AG08396 (cell line): ENCODE data around the gene CRBN.
A peak's percentile ranks its signal among the peaks of the same experiment; 100 is the strongest.

Source experiments
- DNase-seq: peaks from one replicate; pipeline ENCODE4 v3.0.0; 2012; ENCODE audit warnings: low spot score, mixed read lengths

The CRBN gene

DNA sequence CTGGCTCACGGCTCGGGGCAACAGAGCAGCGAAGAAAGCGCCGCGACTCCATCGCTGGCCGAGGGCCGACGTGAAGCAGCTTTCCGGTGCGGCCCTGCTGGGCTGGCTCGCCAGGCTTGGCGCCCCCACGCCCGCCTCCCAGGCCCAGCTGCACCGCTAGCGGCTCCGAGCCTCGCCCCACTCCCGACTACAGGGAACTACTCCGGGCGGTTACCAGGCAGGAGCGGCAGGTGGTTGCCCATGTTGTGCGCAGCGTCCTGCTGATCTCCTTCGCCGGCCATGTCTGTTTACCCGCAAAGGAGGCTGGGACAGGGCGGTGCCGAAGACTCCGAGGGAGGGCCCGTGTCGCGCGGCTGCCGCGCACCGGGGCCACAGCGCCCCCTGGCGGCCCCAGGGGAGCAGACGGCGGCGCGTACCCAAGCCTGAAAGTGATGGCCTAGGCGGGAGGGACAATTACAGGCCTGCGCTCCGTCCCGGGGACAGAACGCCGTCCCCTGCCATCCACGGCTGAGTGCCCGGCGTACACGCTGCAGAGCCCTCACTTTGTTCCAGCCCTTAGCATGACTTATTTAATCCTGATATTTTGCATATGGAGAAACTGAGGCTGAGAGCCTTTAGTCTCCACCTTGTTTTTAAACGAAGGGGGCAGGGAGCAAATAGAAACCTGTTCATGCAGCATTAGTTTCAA is at the start of gene CRBN:
Gene CRBN (minus strand): TSS at position 285 of the 688 bp plus-strand sequence. CDS start 4 bp downstream, at position 281.
- peak; percentile 97 for DNase-seq

DNA sequence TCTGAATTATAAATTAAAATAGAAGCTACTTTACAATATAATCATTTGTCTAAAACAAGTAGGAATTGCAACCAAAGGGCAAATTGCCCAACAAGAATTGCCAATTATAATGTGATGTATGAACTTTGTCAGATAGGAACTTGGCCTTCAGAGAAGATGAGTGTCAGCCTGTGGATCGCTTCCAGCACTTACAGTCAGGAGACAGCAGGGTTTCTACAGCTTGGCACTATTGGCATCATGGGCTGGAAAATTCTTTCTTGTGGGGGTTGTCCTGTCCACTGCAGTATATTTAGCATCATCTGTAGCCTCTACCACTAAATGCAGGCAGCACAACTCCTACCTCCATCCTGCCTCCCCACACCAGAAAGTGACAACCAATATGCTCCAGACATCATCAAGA is 48.1 kb upstream of the CRBN start:
- DNase-seq = no peak

DNA sequence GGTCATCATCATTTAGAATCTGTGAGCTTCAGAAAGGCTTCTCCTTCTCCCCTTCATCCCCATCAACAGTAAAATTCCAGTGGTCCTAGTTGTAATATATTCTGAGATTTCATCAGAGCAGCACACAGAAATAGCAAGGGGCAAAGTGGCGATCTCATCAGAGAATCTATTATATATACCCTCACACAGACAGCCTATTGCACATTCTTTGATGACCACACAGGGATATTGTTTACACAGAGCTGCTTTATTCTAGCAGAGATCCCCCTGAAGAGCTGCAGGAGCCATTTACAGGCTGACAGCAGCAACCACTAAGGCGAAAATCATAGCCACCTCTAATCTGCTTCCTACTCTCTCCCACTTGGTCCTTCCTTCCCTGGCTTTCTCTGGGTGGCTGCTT is 42.0 kb upstream of the CRBN start:
- DNase-seq = no peak

DNA sequence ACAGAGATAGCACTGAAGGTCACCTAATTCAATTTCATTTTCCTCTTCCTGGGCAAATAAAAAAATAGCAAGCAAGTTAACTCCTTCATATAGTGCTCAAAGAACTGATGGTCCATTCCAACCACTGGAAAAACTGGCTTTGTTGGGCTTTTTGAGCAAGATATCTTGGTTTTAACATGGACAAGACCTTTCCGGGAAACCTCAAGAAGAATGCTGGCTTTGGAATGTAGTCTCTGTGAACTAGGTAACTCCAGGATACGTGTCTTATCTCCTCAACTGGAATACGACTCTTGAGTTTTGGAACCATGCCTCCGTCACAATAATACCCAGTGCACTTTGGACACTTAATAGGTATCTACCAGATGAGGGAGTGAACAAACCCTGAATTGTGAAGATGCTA is 36.9 kb upstream of the CRBN start:
- no peak for DNase-seq

DNA sequence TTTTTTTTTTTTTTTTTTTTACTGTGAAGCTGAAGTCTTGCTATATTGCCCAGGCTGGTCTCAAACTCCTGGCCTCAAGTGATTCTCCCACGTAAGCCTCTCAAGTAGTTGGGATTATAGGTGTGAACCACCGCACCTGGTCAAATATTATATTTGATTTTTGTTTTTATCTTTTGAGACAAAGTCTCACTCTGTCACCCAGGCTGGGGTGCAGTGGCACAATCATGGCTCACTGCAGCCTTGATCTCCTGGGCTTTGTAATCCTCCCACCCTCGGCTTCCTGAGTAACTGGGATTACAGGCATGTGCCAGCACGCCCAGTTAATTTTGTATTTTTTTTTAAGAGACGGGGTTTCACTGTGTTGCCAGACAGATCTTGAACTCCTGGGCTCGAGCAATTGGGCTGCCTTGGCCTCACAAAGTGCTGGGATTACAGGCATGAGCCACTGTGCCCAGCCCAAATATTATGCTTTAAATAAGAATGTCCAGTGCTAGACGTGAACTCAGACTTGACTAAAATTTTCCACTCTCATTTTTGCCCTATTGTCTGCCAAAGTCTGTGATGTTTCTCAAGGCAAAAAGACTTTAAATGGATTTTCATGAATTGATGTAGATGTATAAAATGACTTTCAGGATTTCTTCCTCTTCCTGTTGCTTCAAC is 33.4 kb upstream of the CRBN start:
- no peak for DNase-seq

DNA sequence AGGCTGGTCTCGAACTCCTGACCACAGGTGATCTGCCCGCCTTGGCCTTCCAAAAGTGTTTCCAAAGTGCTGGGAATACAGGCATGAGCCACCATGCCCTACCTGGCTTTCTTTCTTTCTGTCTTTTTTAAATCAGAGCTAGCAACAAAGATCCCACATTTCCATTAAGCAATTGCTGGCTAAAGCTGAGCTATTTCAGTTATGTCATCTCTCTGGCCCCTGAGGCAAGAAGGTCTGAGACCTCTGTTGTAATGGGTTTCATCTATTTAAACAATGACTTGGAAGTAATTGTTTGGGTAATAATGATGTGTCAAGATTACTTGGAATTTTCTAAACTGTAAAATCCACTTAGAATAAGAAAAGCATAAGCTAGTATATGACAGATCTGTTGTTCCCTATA is 30.2 kb upstream of the CRBN start:
- no peak for DNase-seq

DNA sequence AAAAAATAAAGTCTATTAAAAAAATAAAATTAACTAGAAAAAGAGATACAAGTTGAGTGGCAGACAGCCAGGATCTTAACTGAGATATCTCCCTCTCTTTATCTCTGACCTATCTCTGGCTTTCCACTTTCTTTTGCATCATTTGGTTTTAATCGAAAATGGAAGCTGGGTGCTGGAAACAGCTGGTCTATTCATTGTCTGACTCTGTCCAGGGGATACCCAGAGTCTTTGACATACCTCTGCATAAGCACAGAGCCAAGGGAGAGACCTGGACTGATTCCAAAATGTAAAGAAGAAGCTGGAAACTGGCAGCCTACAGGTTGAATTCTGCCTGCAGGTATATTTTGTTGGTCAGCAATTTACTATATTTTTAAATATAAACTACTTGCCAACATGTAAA is 29.6 kb upstream of the CRBN start:
- no peak for DNase-seq

DNA sequence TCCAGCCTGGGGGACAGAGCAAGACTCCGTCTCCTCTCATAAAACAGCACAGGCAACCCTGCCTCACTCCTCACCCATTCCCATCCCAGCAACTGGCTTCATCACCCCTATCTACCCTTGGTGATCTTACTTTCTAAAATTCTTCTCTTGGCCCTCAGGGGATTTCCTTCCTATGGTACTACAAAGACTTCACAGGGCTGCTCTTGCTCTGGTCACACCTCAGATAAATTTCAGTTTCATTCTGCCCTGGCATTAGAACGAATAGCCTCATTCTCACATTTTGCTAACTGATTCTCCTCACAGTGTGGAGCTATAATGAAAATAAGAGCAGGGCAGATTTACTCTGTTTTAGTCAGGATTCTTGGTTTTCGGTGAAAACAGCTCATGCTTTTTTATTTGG is 22.1 kb upstream of the CRBN start:
- no peak for DNase-seq

DNA sequence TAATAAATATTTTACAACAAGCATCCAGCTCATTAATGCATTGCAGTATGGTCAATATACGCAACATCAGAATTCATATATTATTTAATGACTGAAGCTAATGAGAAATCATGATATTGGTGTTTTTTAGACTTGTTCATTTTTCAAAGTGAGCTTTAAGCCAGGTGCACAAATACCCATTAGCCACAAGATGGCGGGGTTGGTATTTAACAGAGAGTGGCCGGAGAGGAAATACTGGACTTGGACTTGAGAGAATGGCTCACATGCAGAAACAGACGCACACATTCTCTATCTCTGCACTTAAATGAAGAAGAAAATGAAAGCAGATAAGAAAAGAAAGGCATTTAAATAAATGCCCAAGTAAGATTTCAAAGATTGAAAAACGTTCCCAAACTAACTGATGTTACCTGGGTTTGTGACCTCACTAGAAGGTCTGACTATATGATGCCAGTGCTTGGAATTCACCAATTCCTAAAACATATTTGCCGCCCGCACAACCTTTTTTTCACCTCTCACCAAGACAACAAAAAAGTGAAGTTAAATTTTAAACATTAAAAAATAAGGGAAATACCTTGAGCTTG is 21.2 kb upstream of the CRBN start:
- peak; percentile 46 for DNase-seq

DNA sequence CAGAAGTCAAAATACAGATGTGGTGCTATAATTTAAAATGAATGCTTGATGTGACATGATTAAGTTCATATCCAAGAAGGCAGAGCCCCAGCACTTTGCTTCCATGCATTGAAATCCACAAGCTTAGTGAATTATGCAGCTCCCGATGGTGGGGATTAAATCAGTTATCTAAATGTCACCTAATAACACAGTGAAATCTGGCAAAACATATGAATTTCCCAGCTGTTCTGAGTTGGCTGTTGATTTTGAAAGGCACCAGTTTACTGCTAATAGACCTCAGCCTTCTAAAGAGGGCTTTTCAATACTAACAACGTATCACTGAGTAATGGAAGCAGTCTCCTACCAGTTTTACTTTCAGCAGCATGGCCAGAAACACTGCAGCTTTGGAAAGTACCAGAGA is 19.8 kb upstream of the CRBN start:
- DNase-seq = no peak

DNA sequence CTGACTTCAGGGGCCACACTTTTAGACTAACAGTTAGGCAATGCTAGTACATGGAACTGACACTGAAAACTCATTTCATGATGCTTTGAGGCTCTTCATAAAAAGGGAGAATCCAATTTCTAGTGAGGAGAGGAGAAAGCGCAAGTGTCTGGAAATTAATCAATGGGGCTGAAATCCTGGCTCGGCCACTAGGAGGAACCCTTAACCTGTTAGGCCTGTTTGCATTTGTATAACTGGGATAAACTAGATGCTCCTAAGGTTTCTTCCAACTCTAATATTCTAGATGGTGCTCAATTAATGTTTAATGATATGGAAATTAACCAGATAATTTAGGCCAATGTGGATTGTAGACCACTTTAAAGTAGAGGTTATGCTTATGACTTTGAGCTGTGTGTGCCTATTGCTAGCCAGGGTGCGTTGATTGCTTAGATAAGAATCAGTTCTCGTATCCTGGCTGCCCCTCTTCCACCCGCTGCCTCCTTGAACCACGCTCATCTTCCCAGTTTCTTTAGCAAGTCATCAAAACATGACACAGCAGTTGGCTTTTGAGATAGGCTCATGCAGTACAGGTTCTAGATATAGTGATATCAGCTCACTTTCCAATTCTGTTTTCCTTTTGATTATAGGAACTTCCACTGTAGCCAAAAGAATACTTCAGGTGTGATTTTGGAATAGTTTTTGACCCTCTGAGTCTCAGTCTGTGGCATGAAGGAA is 16.8 kb upstream of the CRBN start:
- no peak for DNase-seq

DNA sequence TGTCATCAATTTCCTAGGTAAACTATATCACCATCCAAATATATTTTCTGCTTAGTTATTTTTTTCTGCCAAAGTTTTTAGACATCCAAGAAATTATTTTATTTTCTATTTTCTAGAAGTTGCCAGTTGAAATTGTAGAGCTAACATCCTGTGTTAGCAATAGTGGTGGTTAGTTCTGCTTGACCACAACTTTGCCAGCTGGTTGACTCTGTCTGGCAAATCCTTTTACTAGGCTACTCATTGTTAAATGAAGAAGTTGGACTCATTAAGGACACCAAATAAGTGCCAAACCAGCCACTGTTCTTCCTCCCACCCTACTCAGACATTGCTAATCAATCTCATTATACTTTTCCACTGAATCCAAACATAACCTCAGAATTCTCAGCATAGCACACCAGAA is 15.4 kb upstream of the CRBN start:
- no peak for DNase-seq

DNA sequence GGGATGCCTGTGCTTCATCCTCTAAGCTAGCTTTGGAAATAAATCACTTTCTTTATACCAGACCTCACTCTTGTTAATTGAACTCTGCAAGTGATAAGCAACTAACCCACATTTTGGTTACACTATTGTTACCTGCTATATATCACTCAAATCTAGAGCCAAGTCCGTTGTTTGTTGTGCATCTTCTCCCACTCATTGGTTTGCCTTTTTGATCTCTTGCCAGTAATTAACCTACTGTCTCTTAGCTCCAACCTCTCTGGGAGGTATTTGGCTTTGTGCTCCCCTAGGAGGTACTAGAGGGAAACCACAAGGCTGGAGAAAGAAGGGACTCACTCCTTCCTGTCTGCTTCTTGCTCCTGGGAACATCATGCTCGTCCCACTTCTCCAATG is 12.8 kb upstream of the CRBN start:
- no peak for DNase-seq

DNA sequence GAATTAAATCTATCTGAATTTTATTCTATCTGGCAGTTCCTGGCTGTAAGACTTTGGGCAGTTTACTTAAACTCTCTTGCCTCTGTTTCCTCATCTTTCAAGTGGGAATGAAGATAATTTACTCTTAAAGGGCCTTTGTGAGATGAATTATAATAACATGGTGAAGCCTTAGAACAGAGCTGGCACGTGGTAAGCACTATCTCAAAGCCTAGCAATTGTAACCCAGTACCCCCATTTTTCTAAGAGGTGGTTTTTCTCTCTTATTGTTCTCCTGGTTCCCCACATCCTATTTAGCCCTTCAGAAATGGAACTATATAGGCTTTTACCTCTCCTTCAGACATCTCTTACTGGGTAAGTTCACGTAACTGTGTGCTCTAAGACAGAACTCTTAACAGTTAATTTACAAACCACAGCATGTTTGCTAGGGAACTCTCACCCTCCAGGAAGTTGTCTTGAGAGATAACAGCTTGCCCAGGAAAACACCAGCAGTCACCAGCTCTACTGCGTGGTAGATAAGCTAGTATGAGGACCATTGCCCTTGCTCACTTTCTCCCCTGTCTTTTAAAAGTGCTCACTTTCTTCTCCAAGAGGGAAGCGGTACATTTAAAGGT is 12.3 kb upstream of the CRBN start:
- DNase-seq = no peak

DNA sequence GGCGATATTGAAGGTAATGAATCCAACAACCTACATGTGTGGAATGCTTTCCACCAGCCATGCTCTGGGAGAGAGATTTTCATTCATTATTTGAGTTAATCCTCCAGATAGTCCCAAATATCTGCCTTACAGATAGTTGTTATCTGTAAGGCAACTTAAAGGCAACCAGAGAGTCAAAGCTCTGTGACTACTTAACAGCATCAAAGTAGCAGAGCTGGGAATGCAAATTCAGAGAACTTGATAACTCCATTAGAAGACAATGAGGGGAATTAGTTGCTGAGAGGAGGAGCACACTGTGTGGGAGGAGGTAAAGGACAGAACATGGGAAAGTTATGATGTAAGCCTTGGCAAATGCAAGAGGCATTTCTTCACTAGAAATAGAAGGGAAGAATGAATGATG is 10.5 kb upstream of the CRBN start:
- DNase-seq = no peak

DNA sequence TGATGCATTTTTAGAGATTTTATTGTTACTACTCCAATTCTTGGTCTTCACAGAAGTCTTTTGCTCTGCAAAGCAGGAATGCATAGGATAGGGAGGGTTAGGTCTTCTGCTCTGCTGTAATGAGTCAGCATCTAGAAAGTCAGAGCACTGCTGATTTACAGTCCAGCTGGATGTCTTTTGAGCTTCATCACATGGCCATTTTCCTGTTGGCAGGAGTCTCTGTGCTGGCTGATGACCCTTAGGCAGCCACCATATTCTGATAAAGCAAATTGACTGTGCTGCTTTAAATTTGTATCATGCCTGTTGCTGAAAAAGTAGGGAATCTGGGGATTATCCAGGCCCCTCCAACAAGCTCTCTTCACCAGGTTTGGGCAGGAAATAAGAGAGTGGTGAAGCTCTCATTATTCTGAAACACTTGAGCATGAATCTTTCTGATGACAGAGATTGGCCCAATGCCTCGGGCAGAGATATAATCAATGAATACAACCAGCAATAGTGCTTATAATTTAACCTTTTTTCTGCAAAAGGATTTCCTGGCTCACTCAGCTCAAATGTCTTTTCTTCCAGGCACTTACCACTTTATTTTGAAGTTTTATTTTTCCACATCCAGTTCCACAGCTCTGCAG is 9.7 kb upstream of the CRBN start:
- no peak for DNase-seq

DNA sequence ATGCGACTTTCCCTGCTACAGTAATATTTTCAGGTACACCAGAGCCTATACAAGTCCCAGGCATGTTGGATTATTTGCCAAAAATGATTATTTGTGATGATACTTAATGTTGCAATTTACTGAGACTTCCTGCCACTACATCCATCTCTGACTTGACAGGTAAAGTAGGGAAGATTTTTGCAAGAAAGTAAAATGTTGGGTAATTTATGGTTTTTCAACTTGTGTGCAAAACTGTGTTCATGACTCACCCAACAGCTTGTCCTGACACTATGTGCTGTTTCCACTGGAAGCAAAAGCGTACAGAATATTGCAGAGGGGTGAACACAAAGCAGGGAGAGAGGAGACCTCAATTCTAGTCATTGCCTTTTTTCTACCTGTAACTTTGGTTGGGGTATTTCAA is 5.4 kb upstream of the CRBN start:
- no peak for DNase-seq

DNA sequence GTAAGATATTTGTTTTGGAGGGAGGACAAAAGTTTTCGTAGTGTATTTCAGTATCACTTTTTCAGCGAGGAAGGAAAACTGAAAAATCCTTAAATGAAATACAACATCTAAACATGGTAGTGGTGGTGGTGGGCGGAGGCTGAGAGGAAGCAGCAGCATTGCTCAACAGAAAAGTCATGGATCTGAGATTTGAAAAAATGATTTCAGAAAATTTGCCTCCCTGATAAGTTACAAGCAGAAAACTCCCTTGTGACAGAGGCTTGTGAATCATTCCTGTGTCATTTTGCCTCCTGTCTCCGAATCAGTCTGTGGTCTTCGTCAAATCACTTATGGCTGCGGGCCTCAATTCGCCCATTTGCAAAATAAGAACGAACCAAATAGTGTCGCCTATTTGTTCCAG is 965 bp upstream of the CRBN start:
- no peak for DNase-seq

DNA sequence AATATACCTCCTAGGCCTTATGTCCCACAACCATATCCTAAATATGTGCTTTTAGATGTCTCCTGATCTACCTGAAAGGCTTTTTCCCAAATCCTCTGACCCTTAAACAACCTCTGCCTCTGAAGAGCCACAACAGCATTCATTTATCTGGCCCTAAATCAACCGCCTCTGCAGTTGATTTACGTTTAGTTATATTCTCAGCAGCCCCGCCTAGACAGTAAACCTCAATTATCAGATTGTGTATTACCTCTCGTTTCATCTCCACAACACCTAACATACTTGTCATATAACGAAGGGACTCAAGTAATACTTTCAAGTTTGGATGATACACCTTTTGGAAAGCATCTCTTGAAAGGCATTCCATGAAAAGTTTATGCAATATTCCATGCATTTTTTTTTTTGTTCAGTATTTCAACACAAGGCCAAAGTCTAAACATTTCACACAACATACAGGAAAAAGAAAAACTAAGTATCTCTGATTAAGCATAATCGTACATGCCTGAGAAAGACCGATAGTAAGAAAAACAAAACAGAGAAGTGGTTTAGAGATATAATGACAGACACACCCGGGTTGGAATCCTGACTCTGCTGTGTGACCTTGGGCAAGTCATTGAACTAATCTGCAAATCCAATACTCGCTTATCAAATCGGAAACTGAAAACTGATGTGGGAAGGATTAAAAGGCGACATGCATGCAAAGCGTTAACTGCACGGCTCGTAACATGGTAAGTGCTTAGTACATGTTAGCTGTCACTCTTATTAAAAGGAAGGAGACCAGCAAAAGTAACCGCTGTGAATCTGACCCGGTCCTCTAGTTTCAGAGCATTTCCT is 778 bp downstream of the CRBN start:
- no peak for DNase-seq

DNA sequence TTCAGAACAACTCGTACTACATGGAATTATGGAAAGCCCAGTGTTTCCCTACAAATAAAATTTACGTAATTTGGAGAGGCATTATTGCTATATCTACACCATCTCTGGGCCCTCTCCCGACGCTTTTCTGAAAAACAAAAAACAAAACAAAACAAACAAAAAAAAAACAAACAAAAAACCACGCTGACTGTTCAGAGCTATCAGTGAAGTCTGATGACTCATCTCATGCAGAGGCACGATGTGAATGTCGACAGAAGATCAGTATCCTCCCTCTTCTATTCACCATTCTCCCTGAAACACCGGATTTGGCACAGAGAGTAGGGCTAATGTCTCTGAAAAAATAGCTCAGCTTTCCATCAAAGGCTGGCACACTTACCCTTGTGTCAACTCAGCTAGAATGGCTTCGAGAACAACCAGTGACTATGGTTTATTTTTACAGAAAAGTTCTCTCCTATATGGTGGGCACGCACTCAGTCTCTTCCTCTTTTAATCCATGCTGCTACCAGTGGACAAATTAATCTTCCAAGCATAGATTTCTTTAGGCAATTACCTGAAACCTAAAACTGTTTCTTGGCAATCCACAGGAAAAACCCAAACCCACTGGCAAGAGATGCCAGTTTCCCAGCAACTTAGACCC is 1.5 kb downstream of the CRBN start:
- DNase-seq = peak; percentile 29

DNA sequence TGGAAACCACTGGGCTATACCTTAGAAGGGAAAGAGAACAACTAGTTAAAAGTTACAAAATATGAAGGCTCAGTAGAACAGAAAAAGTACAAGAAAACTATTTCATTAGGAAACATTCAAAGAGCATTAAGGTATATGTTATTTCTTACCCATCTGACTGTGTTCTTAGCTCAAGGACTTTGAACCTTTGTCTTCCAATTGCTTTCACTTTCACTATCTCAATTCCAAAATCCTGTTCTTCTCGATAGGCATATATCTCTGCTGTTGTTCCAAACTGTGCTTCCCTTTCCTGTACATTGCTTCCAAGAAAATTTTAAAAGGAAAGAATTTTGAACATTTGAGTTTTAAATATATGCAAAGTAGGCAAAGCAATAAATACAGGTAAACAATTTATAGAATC is 6.9 kb downstream of the CRBN start:
- no peak for DNase-seq
